ENCODE results near the gene DMD.

The DMD gene

GRCh38 chrX:31130457-31131220 is 2080.7 kb downstream of the DMD start:
- no peak for DNase-seq

DNA sequence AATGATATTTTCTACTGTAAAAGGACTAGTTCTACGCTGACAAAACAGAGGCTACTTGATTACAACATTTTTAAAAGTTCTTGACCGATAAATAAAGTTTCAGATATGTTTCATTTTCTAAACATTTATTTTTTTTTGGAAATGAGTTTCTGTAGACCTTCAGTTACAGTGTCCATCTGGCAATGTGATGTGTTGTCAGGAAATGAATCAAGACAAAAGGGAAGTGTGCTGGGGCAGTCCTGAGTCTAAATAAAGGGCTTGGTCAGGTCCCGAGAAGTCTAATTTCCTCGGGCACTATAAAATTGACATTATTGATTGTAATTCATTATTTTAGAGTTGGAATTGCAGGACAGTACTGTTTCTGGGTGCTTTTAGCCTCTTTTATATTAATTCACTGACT is 2082.5 kb downstream of the DMD start:
- DNase-seq: no peak

DNA sequence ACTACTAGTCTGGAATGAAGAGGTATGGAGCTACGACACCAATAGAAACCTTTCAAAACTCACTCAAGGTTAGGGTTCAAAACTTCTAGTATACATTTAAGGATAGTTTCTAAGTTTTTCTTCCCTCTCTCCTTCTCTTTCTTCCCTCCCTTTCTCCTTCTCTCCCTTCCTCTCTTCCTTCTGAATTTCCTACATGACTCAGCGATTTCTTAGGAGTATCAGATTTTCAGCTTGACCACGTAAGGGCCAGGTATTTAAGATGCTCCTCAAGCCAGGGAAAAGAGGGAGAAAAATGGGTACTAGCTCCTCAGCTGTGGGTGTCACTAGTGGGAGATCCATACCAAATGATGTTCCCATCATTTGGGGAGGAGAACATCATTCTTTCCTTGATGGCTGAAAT is 2083.6 kb downstream of the DMD start:
- DNase-seq: no peak

- DNase-seq: no peak
These were observed 2085.1 kb downstream of the DMD start for GRCh38 chrX:31126205-31126604.

- no peak for DNase-seq
These were observed 2086.8 kb downstream of the DMD start for GRCh38 chrX:31124536-31124935.

DNA sequence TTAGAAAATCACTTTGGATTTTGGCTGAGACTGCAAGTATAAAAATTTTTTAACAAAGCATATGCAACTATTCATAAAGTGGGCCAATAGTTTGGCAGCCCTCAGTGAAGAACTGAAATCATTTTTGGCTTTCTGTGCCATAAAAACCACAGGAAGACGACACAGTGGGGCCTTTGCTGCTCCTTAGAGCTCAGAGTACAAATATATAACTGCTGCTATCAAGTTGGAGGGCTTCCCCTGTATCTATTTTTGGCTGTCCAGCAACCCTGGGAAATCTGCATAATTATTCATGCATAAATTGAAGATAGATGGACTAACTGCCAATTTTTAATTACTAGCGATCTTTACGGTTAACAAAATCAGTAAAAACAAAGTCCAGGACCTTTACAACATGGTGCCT is 2088.0 kb downstream of the DMD start:
- DNase-seq: no peak

GRCh38 chrX:31117266-31117665 is 2094.1 kb downstream of the DMD start:
- DNase-seq: no peak

DNA sequence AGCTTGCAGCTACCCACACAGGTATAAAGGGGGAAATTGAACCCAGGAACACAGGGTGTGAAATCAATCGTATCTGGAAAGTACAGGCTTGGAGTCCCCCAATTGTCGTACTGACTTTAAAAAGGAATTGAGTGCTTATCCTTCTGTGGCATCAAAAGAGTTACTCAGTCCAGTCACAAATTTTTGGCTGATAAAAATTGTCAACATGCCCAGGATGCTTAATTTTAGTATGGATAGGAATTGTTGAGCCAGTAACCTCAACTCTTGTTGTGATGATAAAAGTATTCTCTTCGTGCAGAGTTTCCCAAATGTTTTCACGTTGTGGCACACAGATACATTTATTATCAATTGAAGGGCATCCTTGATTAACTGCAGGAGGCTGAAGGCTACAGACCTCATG is 2096.0 kb downstream of the DMD start:
- DNase-seq: no peak

DNA sequence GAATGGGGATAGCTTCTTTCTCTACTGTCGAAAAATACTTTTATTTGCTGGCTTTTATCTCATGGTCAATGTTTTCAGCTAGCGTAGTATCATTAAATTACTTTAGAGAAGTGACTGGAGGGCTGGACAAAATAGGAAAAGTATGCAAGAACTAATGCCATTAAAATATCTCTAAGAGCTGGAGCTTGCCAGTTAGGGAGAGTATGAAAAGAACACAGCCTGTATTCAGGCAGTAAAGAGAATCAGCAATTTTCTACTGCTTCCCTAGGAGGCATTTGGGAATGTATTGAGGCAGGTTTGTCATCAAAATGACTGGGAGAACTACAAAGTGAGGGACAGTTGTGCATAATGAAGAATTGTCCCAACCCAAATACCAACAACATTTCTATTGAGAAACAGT is 2096.5 kb downstream of the DMD start:
- no peak for DNase-seq

DNA sequence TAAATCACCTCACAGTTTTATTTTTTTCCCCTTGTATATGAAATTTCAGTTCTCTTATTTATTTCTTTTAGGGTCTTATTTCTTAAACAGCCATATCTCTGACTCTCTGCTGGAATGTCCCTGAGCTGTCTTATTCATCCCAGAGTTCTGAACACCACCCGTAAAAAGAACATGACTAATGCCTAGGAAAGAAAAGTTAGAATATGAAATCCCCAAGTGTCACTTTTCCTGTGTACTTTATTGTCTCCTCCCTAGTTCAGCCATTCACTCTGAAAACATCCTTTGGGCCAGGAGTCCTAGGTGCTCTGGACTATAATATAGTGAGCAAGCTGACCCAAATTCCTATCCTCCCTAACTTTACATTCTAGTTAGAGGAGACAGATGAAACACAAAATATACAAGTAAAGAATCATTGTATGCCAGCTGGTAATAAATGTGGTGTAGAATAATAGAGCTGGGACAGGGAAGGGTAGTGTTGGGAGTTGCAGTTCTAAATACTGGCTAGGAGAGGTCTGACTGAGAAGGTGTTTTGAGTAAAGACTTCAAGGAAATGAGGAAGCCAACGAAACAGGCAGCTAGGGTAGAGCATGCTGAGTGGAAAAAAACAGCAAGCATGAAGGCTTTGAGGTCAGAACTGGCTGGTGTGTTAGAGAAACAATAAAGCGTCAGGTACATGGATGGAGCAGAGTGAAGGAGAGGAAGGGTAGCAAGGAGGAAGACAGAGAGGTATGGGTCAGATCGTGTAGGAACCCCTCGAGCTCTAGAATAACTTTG is 2098.9 kb downstream of the DMD start:
- no peak for DNase-seq

- no peak for DNase-seq
These were observed 2100.7 kb downstream of the DMD start for GRCh38 chrX:31110657-31111056.

DNA sequence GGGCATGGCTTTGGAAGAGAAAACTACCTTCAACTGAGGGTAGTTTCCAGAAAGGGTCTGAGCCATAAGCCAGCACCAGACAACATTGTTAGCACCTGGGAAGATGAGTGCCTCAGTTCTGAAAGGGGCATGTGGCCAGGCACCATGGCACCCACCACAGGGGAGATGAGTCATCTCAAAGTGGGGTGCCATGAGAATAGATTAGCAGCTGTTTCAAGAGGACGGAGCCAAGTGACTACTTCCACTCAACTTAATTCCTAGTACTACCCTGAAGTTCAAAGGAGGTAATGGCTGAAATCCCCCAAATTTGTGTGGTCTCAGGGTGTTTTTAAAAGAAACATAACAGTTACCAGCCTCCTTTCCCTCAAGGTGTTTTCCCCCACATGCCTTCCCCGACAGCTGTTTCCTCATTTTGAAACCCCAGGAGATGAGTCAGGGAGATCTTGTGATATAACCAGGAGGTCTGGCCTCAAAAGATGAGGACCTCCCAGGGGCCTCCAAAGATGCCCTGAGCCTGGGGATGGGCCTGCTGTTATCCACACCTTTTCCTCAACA is 2111.7 kb downstream of the DMD start:
- DNase-seq: no peak

GRCh38 chrX:31098079-31098478 is 2113.3 kb downstream of the DMD start:
- DNase-seq: no peak

DNA sequence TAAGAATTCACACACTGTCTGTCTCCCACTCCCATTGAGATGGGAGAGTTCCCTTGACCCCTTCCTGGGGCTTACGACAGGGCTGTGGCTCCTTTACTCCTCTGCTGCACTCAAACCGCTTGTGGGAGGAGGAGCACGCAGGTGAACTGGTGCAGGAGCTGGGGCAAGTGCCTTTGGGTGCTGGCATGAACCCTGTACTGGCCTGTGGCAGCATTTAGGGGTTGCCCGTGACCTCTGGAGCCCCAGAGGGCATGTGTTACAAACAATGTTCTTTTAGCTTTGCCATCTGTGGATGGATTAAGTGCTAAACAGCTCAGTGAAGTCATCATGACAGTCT is 2117.7 kb downstream of the DMD start:
- no peak for DNase-seq

DNA sequence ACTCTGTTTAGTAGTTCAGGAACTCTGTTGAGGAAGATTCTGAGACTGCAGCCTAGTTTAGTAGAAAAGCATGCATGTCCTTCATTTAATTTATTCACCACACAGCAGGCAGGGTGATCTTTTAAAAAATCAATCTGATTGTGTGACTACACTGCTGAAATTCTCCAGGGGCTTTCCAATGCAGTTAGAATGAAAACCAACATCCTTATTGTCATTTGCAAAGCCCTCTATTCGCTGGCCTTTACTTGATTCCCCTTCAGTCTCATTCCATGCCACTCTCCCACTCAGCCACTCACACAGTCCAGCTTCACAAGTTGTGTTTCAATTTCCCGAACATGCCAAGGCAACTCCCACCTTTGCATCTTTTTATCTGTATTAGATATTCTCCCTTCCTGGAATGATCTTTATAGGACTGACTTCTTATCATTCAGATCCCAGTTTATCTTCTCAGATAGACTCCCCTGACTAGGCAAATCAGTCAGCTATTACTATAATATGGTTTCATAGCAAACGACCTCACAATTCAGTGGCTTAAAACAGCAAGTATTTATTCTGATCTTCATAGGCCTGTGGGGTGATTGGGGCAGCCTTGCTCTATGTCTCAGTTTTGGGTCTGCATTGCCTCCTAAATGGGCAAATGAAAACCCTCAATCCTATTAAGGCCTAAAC is 2118.2 kb downstream of the DMD start:
- DNase-seq: no peak

- no peak for DNase-seq
These were observed 2118.9 kb downstream of the DMD start for GRCh38 chrX:31092476-31092875.

DNA sequence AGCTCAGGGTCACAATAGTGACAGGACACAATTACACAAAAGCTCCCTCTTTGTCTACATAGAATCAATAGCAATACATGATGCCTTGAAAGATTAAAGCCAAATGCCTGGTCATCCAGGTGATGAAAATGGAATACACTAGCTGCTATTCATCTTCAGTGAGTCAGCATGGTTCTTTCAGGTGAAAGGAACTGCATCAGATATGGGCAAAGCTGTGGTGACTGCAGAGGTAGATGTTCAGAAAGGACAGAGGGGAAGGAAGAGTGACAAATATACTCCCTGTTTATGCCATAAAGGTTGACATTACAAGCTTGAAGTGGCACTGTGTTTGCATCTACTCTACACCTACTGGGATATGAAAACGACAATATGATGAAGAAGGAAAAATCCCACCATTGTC is 2119.5 kb downstream of the DMD start:
- DNase-seq: no peak

DNA sequence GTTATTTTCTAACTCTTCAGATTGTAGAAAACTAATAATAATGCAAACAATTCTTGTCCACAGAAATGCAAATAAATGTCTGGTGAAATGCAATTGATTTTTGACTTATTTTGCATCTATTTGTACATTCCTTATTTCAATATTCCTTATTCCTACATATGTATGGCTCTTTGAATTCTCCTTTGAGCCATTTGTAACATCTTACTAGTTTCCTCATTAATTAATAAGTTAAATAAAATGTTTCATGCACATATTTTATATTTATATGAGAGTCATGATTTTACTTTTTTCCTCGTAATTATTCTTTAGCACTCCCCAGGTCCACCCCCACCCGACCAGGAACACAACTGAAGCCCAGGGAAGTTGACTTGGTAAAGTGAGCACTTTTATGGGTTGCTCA is 2136.8 kb downstream of the DMD start:
- DNase-seq: no peak

DNA sequence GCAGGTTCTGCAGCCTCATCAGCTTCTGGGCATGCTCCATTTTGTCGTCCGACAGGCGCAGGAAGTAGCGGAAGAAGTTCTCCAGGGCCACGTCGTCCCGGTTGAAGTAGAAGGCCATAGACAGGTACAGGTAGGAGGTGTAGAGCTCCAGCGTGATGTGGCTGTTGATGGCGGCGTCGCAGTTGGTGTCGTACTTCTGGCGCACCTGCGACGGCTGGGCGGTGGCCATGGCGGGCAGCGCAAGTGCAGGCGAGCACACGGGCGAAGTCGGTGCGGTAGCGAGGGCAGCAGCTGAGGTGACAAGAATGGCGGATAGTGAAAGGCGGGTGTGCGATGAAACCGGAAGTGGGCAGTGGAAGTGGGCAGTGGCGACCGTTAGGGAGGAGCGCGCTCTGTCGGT is 2139.6 kb downstream of the DMD start, which contains the start of gene FTHL17:
FTHL17 (minus strand) TSS at position 317 of the 400 bp plus-strand sequence; CDS start at position 229, 88 bp downstream.
- no peak for DNase-seq

DNA sequence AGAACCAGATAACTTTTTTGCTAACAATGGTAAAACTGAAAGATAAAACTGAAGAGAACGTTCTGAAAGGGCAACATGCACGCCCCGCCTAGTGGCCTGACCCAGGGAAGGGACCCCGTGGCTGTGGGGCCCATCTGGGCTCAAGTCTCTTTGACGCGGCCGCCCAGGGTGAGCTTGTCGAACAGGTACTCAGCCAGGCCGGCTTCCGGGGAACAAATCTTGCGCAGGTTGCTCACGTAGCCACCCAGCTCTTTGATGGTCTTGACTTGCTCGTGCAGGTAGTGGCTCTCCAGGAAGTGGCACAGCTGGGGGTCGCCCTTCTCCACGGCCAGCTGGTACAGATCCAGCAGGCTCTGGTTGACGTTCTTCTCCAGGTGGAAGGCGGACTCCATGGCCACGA is 2140.1 kb downstream of the DMD start:
- no peak for DNase-seq

DNA sequence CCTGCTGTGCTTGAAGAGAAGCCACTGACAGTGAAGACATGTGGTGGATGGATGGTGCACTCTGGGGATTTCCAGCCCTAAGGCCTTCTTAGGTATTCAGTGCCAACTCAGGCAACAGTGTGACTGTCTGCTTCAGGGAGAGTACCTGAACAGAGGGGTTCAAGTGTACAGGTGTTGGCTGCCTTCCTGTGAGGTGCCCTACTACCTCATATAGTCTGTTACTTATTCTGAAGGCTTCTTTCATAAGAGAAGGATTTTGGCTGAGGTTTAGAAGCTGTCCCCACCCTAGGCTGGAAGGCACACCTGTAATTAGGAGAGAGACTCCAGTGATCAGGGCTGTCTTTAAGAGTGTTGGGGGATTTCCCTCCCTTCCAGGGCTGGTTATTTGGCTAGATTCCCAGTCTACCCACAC is 2141.3 kb downstream of the DMD start:
- no peak for DNase-seq

All from NCI-H1436 (cell line).